H7 (cell line): ENCODE results near the gene STKLD1. TPM values are rescaled to one million over a fixed set of nuclear protein-coding genes. Genes with fewer than 3 reads are reported as not detected.
"Not testable (repeated sequence)": the region's sequence is repeated elsewhere in the genome, so short reads cannot be mapped to it uniquely, and the experiment has no call there.

ENCODE experiments used
- DNase-seq: peaks from one replicate; pipeline ENCODE4 v3.0.0; 2012
- H3K27me3 ChIP-seq: 2 replicates; pipeline ENCODE4 v1.6.0; 2011; ENCODE audit warnings: mild to moderate bottlenecking, low read length; ENCODE audit not compliant: control insufficient read depth, insufficient read depth
- H3K36me3 ChIP-seq: replicated peaks from 2 replicates; pipeline ENCODE4 v1.5.1; 2011; ENCODE audit warnings: low read length; ENCODE audit not compliant: control insufficient read depth, insufficient read depth
- H3K4me3 ChIP-seq: 2 replicates; pipeline ENCODE4 v1.5.1; 2011; ENCODE audit warnings: low read depth, mild to moderate bottlenecking, control low read depth, low read length, moderate library complexity; ENCODE audit not compliant: insufficient read depth
- total RNA-seq: library from RNA; depleted of rRNA; stranded (reverse); fragments of >200 nt; shearing (Covaris generic); gene quantifications from 2 replicates; pipeline ENCODE4 v1.2.3, GENCODE V29; 2014

The STKLD1 gene
- total RNA-seq, 1 experiment from 2014 or later, result 0.17 TPM

DNA sequence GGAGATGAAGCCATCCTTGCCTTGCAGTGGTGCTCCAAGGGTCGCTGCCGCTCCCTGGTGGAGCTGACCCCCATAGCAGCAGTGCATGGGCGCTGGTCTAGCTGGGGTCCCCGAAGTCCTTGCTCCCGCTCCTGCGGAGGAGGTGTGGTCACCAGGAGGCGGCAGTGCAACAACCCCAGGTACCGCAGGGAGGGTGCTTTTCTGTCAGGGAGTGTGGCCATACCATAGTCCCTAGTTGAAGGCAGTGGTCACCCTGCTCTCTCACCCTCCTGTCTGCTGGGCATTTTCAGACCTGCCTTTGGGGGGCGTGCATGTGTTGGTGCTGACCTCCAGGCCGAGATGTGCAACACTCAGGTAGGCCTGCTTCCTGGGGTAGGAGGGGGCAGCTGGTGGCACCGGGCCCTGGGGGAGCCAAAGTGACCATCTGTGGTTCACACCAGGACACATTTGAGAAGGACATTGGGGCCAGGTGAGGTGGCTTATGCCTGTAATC, 57.2 kb downstream of the STKLD1 start:
- DNase-seq, result peak; percentile 69

DNA sequence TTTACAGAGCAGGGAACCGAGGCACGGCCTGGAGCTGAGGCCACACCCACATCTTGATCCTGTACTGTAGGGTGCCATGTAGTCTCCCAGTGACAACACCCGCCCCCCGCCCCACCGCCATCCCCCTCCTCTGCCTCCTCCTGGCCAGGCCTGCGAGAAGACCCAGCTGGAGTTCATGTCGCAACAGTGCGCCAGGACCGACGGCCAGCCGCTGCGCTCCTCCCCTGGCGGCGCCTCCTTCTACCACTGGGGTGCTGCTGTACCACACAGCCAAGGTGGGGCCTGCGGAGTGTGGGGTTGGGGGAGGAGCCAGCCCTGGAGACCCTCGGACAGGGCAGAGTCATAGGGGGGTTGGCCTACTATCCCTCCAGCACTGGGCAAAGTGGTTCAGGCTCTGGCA, 60.5 kb downstream of the STKLD1 start:
- no peak overlapping the region for H3K4me3 ChIP-seq
- no peaks in the 10 kb centered on the region for H3K36me3 ChIP-seq
- DNase-seq, result peak; percentile 61
- no peaks in the 10 kb centered on the region for H3K27me3 ChIP-seq

More for the DNA sequence above, 57.2 kb downstream of the STKLD1 start:
- Histone ChIP-seq H3K4me3 (no peak overlapping the region), H3K27me3 (peaks cover 8% of the 10 kb centered on the region; the same call in 1 of the 2 replicates), H3K36me3 (no peaks in the 10 kb centered on the region)

DNA sequence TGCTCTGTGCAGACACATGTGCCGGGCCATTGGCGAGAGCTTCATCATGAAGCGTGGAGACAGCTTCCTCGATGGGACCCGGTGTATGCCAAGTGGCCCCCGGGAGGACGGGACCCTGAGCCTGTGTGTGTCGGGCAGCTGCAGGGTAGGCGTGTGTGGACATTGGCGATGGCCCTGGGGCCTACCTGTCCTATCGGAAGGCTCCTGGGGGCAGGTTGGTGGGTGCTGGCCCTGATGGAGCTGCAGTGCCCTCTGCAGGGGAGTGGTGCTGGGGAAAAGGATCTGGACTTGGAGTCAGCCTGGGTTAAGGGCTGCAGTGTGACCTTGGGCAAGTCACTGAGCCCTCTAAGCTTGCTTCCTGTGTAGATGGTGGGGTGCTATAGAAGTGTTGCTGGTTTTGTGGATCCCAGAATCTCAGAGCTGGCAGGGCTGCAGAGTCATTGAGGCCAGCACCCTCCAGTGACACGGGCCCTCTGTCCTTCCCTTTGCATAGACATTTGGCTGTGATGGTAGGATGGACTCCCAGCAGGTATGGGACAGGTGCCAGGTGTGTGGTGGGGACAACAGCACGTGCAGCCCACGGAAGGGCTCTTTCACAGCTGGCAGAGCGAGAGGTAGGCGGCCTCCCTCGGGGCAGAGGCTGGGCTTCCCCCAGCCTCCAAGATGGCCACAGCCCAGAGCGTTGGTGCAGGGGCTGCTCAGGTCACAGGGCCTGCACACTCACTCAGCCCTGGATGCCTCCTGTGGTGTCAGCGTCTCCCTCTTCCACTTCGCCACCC, 61.8 kb downstream of the STKLD1 start:
- H3K27me3 ChIP-seq, result no peaks in the 10 kb centered on the region
- no peak overlapping the region for H3K4me3 ChIP-seq
- peak; percentile 81 for DNase-seq
- no peaks in the 10 kb centered on the region for H3K36me3 ChIP-seq

DNA sequence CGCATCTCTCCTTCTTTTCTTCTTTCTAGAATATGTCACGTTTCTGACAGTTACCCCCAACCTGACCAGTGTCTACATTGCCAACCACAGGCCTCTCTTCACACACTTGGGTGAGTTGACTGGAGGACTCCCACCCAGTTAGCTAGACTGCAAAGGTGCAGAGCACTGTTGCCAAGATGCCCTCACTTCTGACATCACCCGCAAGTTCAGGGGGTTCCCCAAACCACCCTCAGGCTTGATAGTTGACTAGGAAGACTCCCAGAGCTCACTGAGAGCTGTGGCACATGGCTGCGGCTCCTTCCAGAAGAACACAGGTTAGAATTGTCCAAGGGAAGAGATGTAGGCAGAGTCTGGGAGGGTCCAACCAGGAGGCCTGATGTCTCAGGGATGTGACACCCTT, 63.2 kb downstream of the STKLD1 start:
- H3K4me3 ChIP-seq, result no peak overlapping the region
- H3K36me3 ChIP-seq, result no peaks in the 10 kb centered on the region
- DNase-seq, result no peak
- H3K27me3 ChIP-seq, result no peaks in the 10 kb centered on the region

DNA sequence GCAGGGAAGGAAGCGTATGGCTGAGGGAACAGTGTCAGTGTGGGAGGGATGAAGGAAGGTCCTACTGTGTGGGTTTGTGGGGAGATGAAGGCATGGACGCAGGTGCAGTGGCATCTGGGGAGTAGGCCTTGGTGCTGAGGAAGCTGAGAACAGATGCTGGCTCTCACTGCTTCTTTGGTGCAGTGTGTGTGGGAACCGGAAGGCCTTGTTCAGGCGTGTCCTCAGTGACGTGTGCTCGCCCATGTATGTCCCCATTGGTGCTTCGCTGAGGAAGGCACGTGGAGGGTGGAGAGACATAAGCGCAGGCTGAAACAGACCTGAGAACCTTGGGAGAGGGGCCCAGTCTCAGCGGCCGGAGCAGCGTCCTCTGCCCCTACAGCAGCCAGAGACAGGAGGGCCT, 64.7 kb downstream of the STKLD1 start:
- Histone ChIP-seq H3K36me3 (no peaks in the 10 kb centered on the region), H3K27me3 (no peaks in the 10 kb centered on the region), H3K4me3 (no peak overlapping the region)
- DNase-seq, result no peak

DNA sequence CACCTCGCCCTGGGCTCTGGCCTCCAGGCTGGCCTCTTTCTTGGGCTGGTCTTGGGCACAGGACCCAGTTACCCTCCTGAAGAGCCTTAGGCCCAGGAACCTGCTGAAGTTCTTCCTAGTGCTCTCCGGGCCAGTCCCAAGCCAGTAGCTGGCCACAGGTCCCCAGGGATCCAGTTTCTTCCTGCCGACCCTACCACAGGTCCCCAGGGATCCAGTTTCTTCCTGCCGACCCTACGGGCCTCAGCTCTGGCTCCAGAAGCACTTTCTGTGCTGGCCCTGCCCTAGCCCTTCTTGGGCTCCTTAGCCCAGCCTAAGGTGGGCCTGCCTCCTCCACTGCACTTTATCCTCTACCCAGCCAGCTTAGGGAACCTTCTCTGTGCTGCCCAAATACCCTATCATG, 65.4 kb downstream of the STKLD1 start:
- H3K4me3 ChIP-seq, result no peak overlapping the region
- H3K27me3 ChIP-seq, result no peaks in the 10 kb centered on the region
- DNase-seq, result no peak

DNA sequence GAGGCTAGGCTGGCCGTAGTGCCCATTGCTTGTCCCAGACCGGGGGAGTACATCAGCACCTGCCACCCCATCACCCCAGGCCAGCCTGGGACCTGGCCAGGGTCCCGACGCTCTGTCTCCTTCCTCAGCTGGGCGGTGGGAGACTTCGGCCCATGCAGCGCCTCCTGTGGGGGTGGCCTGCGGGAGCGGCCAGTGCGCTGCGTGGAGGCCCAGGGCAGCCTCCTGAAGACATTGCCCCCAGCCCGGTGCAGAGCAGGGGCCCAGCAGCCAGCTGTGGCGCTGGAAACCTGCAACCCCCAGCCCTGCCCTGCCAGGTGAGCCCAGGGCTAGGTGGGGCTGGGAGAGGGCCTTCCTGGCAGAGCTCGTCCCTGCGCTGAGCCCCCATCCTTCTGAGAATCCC, 67.1 kb downstream of the STKLD1 start:
- no peaks in the 10 kb centered on the region for H3K36me3 ChIP-seq
- H3K27me3 ChIP-seq, result no peaks in the 10 kb centered on the region
- no peak overlapping the region for H3K4me3 ChIP-seq
- DNase-seq, result peak; percentile 76

More for the DNA sequence above, 65.4 kb downstream of the STKLD1 start:
- no peaks in the 10 kb centered on the region for H3K36me3 ChIP-seq

DNA sequence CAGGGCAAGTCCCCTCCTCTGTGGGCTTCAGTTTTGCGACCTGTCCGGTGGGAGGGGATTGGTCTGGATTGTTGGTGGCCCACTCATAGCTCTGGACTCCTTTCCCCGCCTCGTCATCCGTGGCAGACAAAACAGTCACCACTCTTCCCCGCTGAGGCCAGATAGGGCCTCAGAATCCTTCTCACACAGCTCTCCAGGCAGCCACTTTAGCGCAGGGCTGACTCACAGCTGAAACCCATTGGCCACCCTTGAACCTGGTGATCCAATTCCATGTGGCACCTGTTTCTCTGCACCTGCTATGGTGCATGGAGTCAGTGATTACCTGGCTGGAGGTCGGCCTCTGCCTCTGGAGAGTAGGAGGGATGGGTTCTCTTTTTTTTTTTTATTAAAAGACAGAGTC, 67.8 kb downstream of the STKLD1 start:
- H3K36me3 ChIP-seq, result no peaks in the 10 kb centered on the region
- DNase-seq, result no peak
- no peaks in the 10 kb centered on the region for H3K27me3 ChIP-seq
- H3K4me3 ChIP-seq, result no peak overlapping the region

DNA sequence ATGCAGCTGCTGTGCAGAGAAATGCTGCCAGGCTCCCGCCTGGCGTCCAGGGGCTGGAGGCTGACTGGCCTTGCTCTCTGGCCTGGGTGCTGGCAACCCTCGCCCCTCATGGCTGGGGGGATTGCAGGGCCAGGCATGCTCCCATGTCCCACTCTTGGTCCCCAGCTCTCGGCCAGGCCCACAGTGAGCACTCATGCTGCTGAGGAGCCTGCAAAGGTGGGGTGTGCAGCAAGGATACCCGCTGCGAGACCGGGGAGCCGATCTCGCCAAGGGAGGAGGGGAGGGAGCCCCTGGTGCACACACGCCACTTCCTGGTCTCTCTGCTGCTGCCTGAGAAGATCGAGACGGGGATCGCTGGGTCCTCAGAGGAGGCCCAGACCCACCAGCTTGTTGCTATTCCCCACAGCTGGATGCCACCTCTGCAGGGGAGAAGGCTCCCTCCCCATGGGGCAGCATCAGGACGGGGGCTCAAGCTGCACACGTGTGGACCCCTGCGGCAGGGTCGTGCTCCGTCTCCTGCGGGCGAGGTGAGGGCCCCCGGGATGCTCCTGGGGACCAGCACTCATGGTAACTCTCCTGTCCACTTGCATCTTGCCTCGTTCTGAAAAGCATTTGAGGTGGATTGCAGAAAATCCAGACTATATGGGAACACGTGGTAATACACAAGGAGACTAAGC, 69.3 kb downstream of the STKLD1 start:
- Histone ChIP-seq H3K27me3 (no peaks in the 10 kb centered on the region), H3K36me3 (no peaks in the 10 kb centered on the region), H3K4me3 (no peak overlapping the region)
- no peak for DNase-seq

DNA sequence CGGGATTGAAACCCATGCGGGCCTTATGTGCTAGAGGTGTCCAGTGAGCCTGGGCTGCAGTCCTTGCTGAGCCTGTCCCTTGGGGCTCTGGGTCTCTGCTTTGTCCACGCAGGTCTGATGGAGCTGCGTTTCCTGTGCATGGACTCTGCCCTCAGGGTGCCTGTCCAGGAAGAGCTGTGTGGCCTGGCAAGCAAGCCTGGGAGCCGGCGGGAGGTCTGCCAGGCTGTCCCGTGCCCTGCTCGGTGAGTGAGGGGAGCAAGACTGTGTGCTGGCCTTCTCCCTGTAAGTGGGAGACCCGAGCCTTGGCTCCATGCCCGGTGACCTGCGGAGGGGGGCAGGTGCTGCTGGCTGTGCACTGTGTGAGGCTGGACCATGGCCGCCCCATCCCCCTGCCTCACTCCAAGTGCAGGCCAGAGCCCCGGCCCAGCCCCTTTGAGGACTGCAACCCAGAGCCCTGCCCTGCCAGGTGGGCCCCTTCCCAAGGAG, 72.4 kb downstream of the STKLD1 start:
- Histone ChIP-seq H3K27me3 (no peaks in the 10 kb centered on the region), H3K4me3 (no peak overlapping the region), H3K36me3 (no peaks in the 10 kb centered on the region)
- DNase-seq, result no peak

DNA sequence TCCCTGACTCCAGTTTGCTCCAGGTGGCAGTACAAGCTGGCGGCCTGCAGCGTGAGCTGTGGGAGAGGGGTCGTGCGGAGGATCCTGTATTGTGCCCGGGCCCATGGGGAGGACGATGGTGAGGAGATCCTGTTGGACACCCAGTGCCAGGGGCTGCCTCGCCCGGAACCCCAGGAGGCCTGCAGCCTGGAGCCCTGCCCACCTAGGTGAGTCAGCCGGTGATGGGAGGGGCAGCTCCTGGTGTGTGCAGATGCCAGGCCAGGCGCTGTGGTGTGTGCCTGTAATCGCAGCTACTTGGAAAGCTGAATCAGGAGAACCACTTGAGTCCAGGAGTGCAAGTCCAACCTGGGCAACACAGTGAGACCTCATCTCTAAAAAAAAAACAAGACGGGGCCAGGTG, 73.6 kb downstream of the STKLD1 start:
- Histone ChIP-seq H3K36me3 (no peaks in the 10 kb centered on the region), H3K27me3 (no peaks in the 10 kb centered on the region), H3K4me3 (no peak overlapping the region)
- no peak for DNase-seq

DNA sequence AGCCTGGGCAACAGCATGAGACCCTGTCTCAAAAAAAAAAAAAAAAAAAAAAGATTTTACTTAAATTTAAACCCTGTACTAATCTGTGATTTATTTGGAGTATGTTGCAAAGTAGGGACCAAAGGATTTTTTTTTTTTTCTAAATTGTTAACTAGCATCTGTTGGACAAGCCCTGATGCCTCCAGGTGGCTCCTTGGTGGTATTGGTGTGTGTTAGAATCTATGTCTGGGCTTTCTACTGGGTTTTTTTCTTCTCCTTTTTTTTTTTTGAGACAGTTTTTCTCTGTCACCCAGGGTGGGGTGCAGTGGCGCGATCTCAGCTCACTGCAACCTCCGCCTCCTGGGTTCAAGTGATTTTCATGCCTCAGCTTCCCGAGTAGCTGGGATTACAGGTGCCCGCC, 75.7 kb downstream of the STKLD1 start:
- DNase-seq, H3K4me3 ChIP-seq, H3K36me3 ChIP-seq, H3K27me3 ChIP-seq: not testable (repeated sequence)

DNA sequence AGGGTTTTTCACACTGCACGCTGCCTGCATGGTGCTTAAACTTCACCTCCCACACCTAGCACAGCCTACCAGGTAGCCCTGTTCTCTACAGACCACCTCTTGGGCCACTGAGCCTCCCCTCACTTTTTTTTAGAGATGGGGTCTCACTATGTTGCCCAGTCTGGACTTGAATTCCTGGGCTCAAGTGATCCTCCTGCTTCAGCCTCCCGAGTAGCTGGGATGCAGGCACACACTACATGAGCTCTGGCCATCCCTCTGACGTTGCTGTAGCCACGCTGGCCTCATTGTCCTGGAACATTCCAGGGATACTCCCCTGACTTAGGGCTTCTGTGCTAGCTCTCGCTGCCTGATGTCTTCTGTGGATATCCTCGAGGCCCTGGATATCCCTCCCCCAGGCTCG, 76.4 kb downstream of the STKLD1 start:
- Histone ChIP-seq H3K36me3 (no peaks in the 10 kb centered on the region), H3K27me3 (no peaks in the 10 kb centered on the region), H3K4me3 (no peak overlapping the region)
- DNase-seq, result no peak

DNA sequence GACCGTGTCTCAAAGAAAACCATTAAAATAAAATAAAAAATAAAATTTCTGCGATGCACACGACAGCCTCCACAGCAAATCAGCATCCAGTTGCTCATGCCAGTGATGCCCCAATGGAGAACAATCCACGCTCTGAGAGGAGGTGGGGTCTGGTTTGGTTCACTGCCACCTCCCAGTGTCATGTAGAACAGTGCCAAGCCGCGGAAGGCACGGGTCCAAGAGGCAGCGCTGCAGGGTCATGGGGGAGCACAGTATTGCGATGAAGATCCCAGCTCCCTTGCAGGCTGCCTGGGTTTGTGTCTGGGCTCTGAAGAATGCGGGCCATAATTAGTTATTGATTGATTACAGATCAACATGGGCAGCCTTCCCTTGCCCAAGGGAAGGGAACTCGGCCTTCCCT, 77.5 kb downstream of the STKLD1 start:
- H3K36me3 ChIP-seq, result no peaks in the 10 kb centered on the region
- H3K27me3 ChIP-seq, result no peaks in the 10 kb centered on the region
- no peak for DNase-seq
- H3K4me3 ChIP-seq, result no peak overlapping the region

DNA sequence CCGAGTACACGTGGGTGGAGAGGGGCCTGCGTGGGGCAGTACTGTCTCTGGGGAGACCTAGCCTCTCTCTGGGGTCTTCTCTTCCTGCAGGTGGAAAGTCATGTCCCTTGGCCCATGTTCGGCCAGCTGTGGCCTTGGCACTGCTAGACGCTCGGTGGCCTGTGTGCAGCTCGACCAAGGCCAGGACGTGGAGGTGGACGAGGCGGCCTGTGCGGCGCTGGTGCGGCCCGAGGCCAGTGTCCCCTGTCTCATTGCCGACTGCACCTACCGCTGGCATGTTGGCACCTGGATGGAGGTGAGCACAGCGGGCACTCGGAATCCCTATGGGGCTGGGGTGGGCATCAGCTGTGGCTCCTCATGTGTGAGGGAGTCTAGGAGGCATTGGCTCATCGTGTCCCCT, 78.2 kb downstream of the STKLD1 start:
- H3K36me3 ChIP-seq, result no peaks in the 10 kb centered on the region

More for the DNA sequence above, 78.2 kb downstream of the STKLD1 start:
- no peak for DNase-seq
- H3K27me3 ChIP-seq, result no peaks in the 10 kb centered on the region
- H3K4me3 ChIP-seq, result no peak overlapping the region
